ENCODE data around the gene TNPO3.
A peak's percentile ranks its signal among the peaks of the same experiment; 100 is the strongest.

The TNPO3 gene

GRCh38 chr7:129054438-129055293, at the start of gene TNPO3:
TSS of gene TNPO3 (minus strand) at chr7:129055111. CDS start at chr7:129054770, 341 bp downstream.
- H3K27me3 ChIP-seq (ENCODE audit: low read depth, low read length): no peaks in the 10 kb centered on the region
- peak; percentile 16; the same call in 1 of the 2 replicates for TF ChIP-seq CTCF (IDR thresholded peaks at IDR 0.05; ENCODE audit: low read depth, low read length)
- no peak for TF ChIP-seq EZH2phosphoT487 (IDR thresholded peaks at IDR 0.05; ENCODE audit: low read depth)
- H3K4me2 ChIP-seq (ENCODE audit: low read length): peak within 1 kb of the TSS; percentile 100
- H3K4me1 ChIP-seq (ENCODE audit: low read length): peaks cover 20% of the 10 kb centered on the region
- H2AFZ ChIP-seq (ENCODE audit: low read depth, low read length): peak within 1 kb of the TSS; percentile 89
- H3K4me3 ChIP-seq (ENCODE audit: low read length): peak within 1 kb of the TSS; percentile 82
- H3K27ac ChIP-seq (ENCODE audit: low read length): peak within 1 kb of the TSS; percentile 87
- H3K36me3 ChIP-seq (replicated peaks; ENCODE audit: low read depth, low read length): peaks cover 10% of the 10 kb centered on the region
- H3K79me2 ChIP-seq (ENCODE audit: low read length): peaks cover 50% of the 10 kb centered on the region
- H3K9me3 ChIP-seq (ENCODE audit: insufficient read depth, low read length): no peaks in the 10 kb centered on the region
- H3K9ac ChIP-seq (ENCODE audit: low read length): peak within 1 kb of the TSS; percentile 87
- H4K20me1 ChIP-seq (ENCODE audit: insufficient read depth, low read length): peaks cover 19% of the 10 kb centered on the region

GRCh38 chr7:129103561-129104324, 48.8 kb upstream of the TNPO3 start:
- Histone ChIP-seq H3K27me3 (ENCODE audit: low read depth, low read length) (no peaks in the 10 kb centered on the region), H3K9me3 (ENCODE audit: insufficient read depth, low read length) (no peaks in the 10 kb centered on the region), H4K20me1 (ENCODE audit: insufficient read depth, low read length) (no peaks in the 10 kb centered on the region), H3K36me3 (replicated peaks; ENCODE audit: low read depth, low read length) (no peaks in the 10 kb centered on the region), H3K27ac (ENCODE audit: low read length) (no peak overlapping the region), H3K4me3 (ENCODE audit: low read length) (no peak overlapping the region), H3K4me2 (ENCODE audit: low read length) (no peak overlapping the region), H3K79me2 (ENCODE audit: low read length) (no peaks in the 10 kb centered on the region), H3K4me1 (ENCODE audit: low read length) (peaks cover 24% of the 10 kb centered on the region), H2AFZ (ENCODE audit: low read depth, low read length) (no peak overlapping the region), H3K9ac (ENCODE audit: low read length) (no peak overlapping the region)
- TF ChIP-seq CTCF (IDR thresholded peaks at IDR 0.05; ENCODE audit: low read depth, low read length) (no peak), EZH2phosphoT487 (IDR thresholded peaks at IDR 0.05; ENCODE audit: low read depth) (no peak)

- H3K27ac ChIP-seq (ENCODE audit: low read length): no peak overlapping the region
- no peaks in the 10 kb centered on the region for H4K20me1 ChIP-seq (ENCODE audit: insufficient read depth, low read length)
- H3K36me3 ChIP-seq (replicated peaks; ENCODE audit: low read depth, low read length): no peaks in the 10 kb centered on the region
- peak overlapping the region; percentile 36 for H3K4me2 ChIP-seq (ENCODE audit: low read length)
- TF ChIP-seq EZH2phosphoT487 (IDR thresholded peaks at IDR 0.05; ENCODE audit: low read depth) (no peak), CTCF (IDR thresholded peaks at IDR 0.05; ENCODE audit: low read depth, low read length) (no peak)
- no peak overlapping the region for H3K4me3 ChIP-seq (ENCODE audit: low read length)
- H2AFZ ChIP-seq (ENCODE audit: low read depth, low read length): no peak overlapping the region
- H3K27me3 ChIP-seq (ENCODE audit: low read depth, low read length): no peaks in the 10 kb centered on the region
- no peaks in the 10 kb centered on the region for H3K9me3 ChIP-seq (ENCODE audit: insufficient read depth, low read length)
- peaks cover 24% of the 10 kb centered on the region for H3K4me1 ChIP-seq (ENCODE audit: low read length)
- no peaks in the 10 kb centered on the region for H3K79me2 ChIP-seq (ENCODE audit: low read length)
- no peak overlapping the region for H3K9ac ChIP-seq (ENCODE audit: low read length)
Measured at GRCh38 chr7:129101746-129102145, 46.8 kb upstream of the TNPO3 start.

- Histone ChIP-seq H3K4me3 (ENCODE audit: low read length) (no peak overlapping the region), H3K9ac (ENCODE audit: low read length) (no peak overlapping the region), H3K36me3 (replicated peaks; ENCODE audit: low read depth, low read length) (no peaks in the 10 kb centered on the region), H2AFZ (ENCODE audit: low read depth, low read length) (no peak overlapping the region), H3K4me2 (ENCODE audit: low read length) (no peak overlapping the region), H3K4me1 (ENCODE audit: low read length) (peaks cover 25% of the 10 kb centered on the region), H3K27me3 (ENCODE audit: low read depth, low read length) (no peaks in the 10 kb centered on the region), H3K9me3 (ENCODE audit: insufficient read depth, low read length) (no peaks in the 10 kb centered on the region), H4K20me1 (ENCODE audit: insufficient read depth, low read length) (no peaks in the 10 kb centered on the region), H3K79me2 (ENCODE audit: low read length) (no peaks in the 10 kb centered on the region), H3K27ac (ENCODE audit: low read length) (no peak overlapping the region)
- TF ChIP-seq EZH2phosphoT487 (IDR thresholded peaks at IDR 0.05; ENCODE audit: low read depth): no peak
- TF ChIP-seq CTCF (IDR thresholded peaks at IDR 0.05; ENCODE audit: low read depth, low read length): no peak
Measured at GRCh38 chr7:129100827-129101166, 45.9 kb upstream of the TNPO3 start.

Measured in OCI-LY3 (cell line).